ENCODE data around the gene FUCA2. TPM values are rescaled to one million over a fixed set of nuclear protein-coding genes. Genes with fewer than 3 reads are reported as not detected.

Gene FUCA2
- total RNA-seq, 1 experiment from 2014 or later = 72.1 TPM

- H3K4me3 Mint-ChIP-seq = no peak overlapping the region
- no peak overlapping the region for H4K5ac ChIP-seq (ENCODE audit: insufficient read length, low read depth, low read length)
- H2AFZ ChIP-seq (ENCODE audit: low read length) = no peak overlapping the region
- H2BK20ac ChIP-seq (ENCODE audit: low read depth, low read length, poor library complexity, severe bottlenecking) = no peak overlapping the region
- no peak overlapping the region for H3K18ac ChIP-seq (ENCODE audit: insufficient read length, low read depth, low read length)
- H3K27ac ChIP-seq (ENCODE audit: insufficient read length, low read depth, low read length) = no peak overlapping the region
- H3K4me1 ChIP-seq (ENCODE audit: insufficient read depth, low read length) = no peaks in the 10 kb centered on the region
- no peak overlapping the region for H2BK120ac ChIP-seq (ENCODE audit: low read depth, low read length, poor library complexity, severe bottlenecking)
- no peak overlapping the region for H2BK5ac ChIP-seq (ENCODE audit: insufficient read length, low read length)
- no peak overlapping the region for H2AK5ac ChIP-seq (ENCODE audit: insufficient read length, low read length)
- H2BK15ac ChIP-seq (ENCODE audit: low read depth, low read length) = no peak overlapping the region
- no peak for DNase-seq
- H3K9me3 Mint-ChIP-seq = no peaks in the 10 kb centered on the region
- no peak overlapping the region for H3K23ac ChIP-seq (ENCODE audit: insufficient read length, low read depth, low read length)
- no peak overlapping the region for H4K91ac ChIP-seq (ENCODE audit: insufficient read length, low read depth, low read length)
- H3K27ac Mint-ChIP-seq = no peak overlapping the region
- H3K27me3 ChIP-seq (ENCODE audit: insufficient read depth, low read length) = no peaks in the 10 kb centered on the region; the same call in 1 of the 2 replicates
- peaks cover 0 to 1% (median 1%) of the 10 kb centered on the region in 3 experiments; a peak in 2 of 7 replicates for H3K36me3 Mint-ChIP-seq (ENCODE audit: insufficient read depth in 1 of 3, low read depth in 3 of 3)
- no peak overlapping the region for H3T11ph ChIP-seq (ENCODE audit: low read length)
- H2BK12ac ChIP-seq (ENCODE audit: insufficient read length, low read depth, low read length) = no peak overlapping the region
- H3K4me2 ChIP-seq (ENCODE audit: insufficient read depth, insufficient read length, low read length) = no peak overlapping the region
- H3K79me1 ChIP-seq (ENCODE audit: insufficient read depth, low read depth, low read length, poor library complexity, severe bottlenecking) = no peaks in the 10 kb centered on the region
- no peak for TF ChIP-seq CTCF (conservative IDR thresholded peaks at IDR 0.05)
- H4K20me1 ChIP-seq (ENCODE audit: control insufficient read depth, insufficient read depth, insufficient read length) = no peaks in the 10 kb centered on the region
- no peak overlapping the region for H3K56ac ChIP-seq (ENCODE audit: insufficient read length, low read depth, low read length)
- H3K14ac ChIP-seq (ENCODE audit: insufficient read depth, low read length) = no peak overlapping the region
- H3K4ac ChIP-seq (ENCODE audit: low read depth, low read length) = no peak overlapping the region
- H3K23me2 ChIP-seq (ENCODE audit: insufficient read length, low read depth, low read length, poor library complexity, severe bottlenecking) = no peaks in the 10 kb centered on the region
- no peaks in the 10 kb centered on the region for H3K79me2 ChIP-seq (ENCODE audit: insufficient read depth, low read length)
- no peaks in the 10 kb centered on the region for H3K9me3 ChIP-seq (ENCODE audit: control insufficient read depth, low read depth, low read length)
- no peak overlapping the region for H4K8ac ChIP-seq (replicated peaks; ENCODE audit: insufficient read length, low read depth, low read length)
- no peak overlapping the region for H3K9ac ChIP-seq (ENCODE audit: extremely low read depth, insufficient read length, low read length)
- no peaks in the 10 kb centered on the region for H3K27me3 Mint-ChIP-seq (ENCODE audit: low read depth)
- no peaks in the 10 kb centered on the region for H3K4me1 Mint-ChIP-seq
Observed at GRCh38 chr6:143468026-143468425, 43.5 kb downstream of the FUCA2 start.
